ENCODE data around the gene MPPED2.

- no peak for TF ChIP-seq CTCF (IDR thresholded peaks at IDR 0.05; ENCODE audit: low read depth, low read length)
- no peak for TF ChIP-seq EZH2phosphoT487 (IDR thresholded peaks at IDR 0.05; ENCODE audit: low read depth)
Measured at GRCh38 chr11:30377347-30377746, 208.8 kb downstream of the MPPED2 start.

All from OCI-LY3 (cell line).